H1 (cell line): ENCODE results near the gene PLEKHM3. TPM values are rescaled to one million over a fixed set of nuclear protein-coding genes. Genes with fewer than 3 reads are reported as not detected.

ENCODE experiments used
- CTCF ChIA-PET: fragments of 300-600 bp; sonication (Branson Sonifier 250); formaldehyde crosslinking; loops from one replicate; lab custom pipeline; 2021; ENCODE audit not compliant: partially characterized antibody; lab: Charles Lee
- POLR2A ChIA-PET: fragments of 300-600 bp; sonication (Branson Sonifier 250); formaldehyde crosslinking; loops from one replicate; lab custom pipeline; 2021; ENCODE audit warnings: inconsistent platforms; ENCODE audit not compliant: partially characterized antibody; lab: Charles Lee
- DNase-seq, 2 experiments: peaks; one replicate each; pipeline versions ENCODE4 v3.0.0 to v3.0.0-alpha.2; 2010 to 2022; ENCODE audit warnings: low spot score in 2 of 2, low read depth in 1 of 2, mixed read lengths in 1 of 2
- FAIRE-seq: peaks from 2 replicates; lab custom pipeline; 2011; peaks lifted over from hg19 to GRCh38; lab: Jason Lieb, UNC
- H2AFZ ChIP-seq: 2 replicates; pipeline ENCODE4 v1.8.1; 2012; ENCODE audit warnings: low read length, inconsistent platforms
- H2AK5ac ChIP-seq: 2 replicates; pipeline ENCODE4 v1.6.1; 2013; ENCODE audit warnings: low read depth, low read length
- H2BK120ac ChIP-seq: replicated peaks from 2 replicates; pipeline ENCODE3; 2013; ENCODE audit warnings: low read depth, low read length, inconsistent platforms
- H2BK12ac ChIP-seq: 2 replicates; pipeline ENCODE4 v1.6.1; 2013; ENCODE audit warnings: low read depth, low read length
- H2BK15ac ChIP-seq: 2 replicates; pipeline ENCODE4 v1.6.1; 2013; ENCODE audit warnings: low read length
- H2BK20ac ChIP-seq: 2 replicates; pipeline ENCODE4 v1.6.1; 2013; ENCODE audit warnings: low read length
- H2BK5ac ChIP-seq: 2 replicates; pipeline ENCODE4 v1.6.1; 2013; ENCODE audit warnings: low read depth, low read length
- H3K14ac ChIP-seq: 2 replicates; pipeline ENCODE4 v1.6.1; 2013; ENCODE audit warnings: inconsistent platforms; ENCODE audit not compliant: insufficient read length
- H3K18ac ChIP-seq: 2 replicates; pipeline ENCODE4 v1.6.1; 2013; ENCODE audit warnings: low read length; ENCODE audit errors: extremely low read depth
- H3K23ac ChIP-seq: 2 replicates; pipeline ENCODE4 v1.6.1; 2013; ENCODE audit warnings: inconsistent platforms; ENCODE audit not compliant: insufficient read length
- H3K23me2 ChIP-seq: 2 replicates; pipeline ENCODE4 v1.6.1; 2013; ENCODE audit warnings: low read depth, low read length
- H3K27ac ChIP-seq: 2 replicates; pipeline ENCODE4 v1.6.1; 2011; ENCODE audit warnings: low read depth, low read length, inconsistent platforms
- H3K27me3 ChIP-seq, 4 experiments: replicated peaks in 1 of 4; 1 replicate in 1 of 4; 2 replicates in 3 of 4; pipeline versions ENCODE4 v1.6.1 to v1.8.1; 2011 to 2013; ENCODE audit warnings: low read length in 3 of 4, mild to moderate bottlenecking in 3 of 4, inconsistent platforms in 2 of 4, mixed read lengths in 2 of 4, moderate library complexity in 1 of 4; ENCODE audit not compliant: control insufficient read depth in 3 of 4, insufficient read depth in 3 of 4; ENCODE audit errors: extremely low read depth in 1 of 4
- H3K36me3 ChIP-seq, 4 experiments: 2 replicates each; pipeline versions ENCODE4 v1.6.1 to v1.8.1; 2011 to 2013; ENCODE audit warnings: mild to moderate bottlenecking in 4 of 4, low read length in 3 of 4, moderate library complexity in 2 of 4, control low read depth in 1 of 4, inconsistent platforms in 1 of 4; ENCODE audit not compliant: insufficient read depth in 4 of 4, control insufficient read depth in 2 of 4
- H3K4ac ChIP-seq: replicated peaks from 2 replicates; pipeline ENCODE3; 2013; ENCODE audit warnings: low read length, low read depth, mixed read lengths, inconsistent platforms; ENCODE audit not compliant: insufficient read length
- H3K4me1 ChIP-seq, 4 experiments: replicated peaks in 1 of 4; 1 replicate in 1 of 4; 2 replicates in 3 of 4; pipeline versions ENCODE4 v1.6.1 to v1.8.1; 2011 to 2013; ENCODE audit warnings: low read length in 3 of 4, inconsistent platforms in 2 of 4, mixed read lengths in 1 of 4; ENCODE audit not compliant: insufficient read depth in 4 of 4, control insufficient read depth in 3 of 4
- H3K4me2 ChIP-seq, 2 experiments: 2 replicates each; pipeline versions ENCODE4 v1.6.1 to v1.8.1; 2011 to 2013; ENCODE audit warnings: low read depth in 2 of 2, low read length in 2 of 2, control low read depth in 1 of 2, inconsistent platforms in 1 of 2, mild to moderate bottlenecking in 1 of 2; ENCODE audit not compliant: insufficient read depth in 1 of 2
- H3K4me3 ChIP-seq, 4 experiments: fragments of 200-600, 300-600 bp in 1 of 4; sonication (generic), shearing (Covaris generic), sonication (Bioruptor Twin) in 1 of 4; 2 replicates each; pipeline versions ENCODE4 v1.5.1 to v1.8.1; 2011 to 2016; ENCODE audit warnings: low read length in 4 of 4, low read depth in 3 of 4, control low read depth in 2 of 4, inconsistent platforms in 2 of 4, mild to moderate bottlenecking in 2 of 4, mixed read lengths in 1 of 4, moderate library complexity in 1 of 4; ENCODE audit not compliant: insufficient read depth in 2 of 4; ENCODE audit errors: extremely low read depth in 1 of 4
- H3K56ac ChIP-seq: replicated peaks from 2 replicates; pipeline ENCODE3; 2013; ENCODE audit warnings: low read depth, mild to moderate bottlenecking, mixed read lengths, low read length, inconsistent platforms; ENCODE audit not compliant: insufficient read length
- H3K79me1 ChIP-seq: 2 replicates; pipeline ENCODE4 v1.6.1; 2013; ENCODE audit warnings: low read depth, low read length, control low read depth
- H3K79me2 ChIP-seq, 2 experiments: 2 replicates each; pipeline versions ENCODE4 v1.6.1 to v1.8.1; 2012 to 2013; ENCODE audit warnings: low read length in 2 of 2, mild to moderate bottlenecking in 2 of 2, inconsistent platforms in 1 of 2; ENCODE audit not compliant: insufficient read depth in 2 of 2, control insufficient read depth in 1 of 2
- H3K9ac ChIP-seq, 4 experiments: replicated peaks in 1 of 4; 1 replicate in 1 of 4; 2 replicates in 3 of 4; pipeline versions ENCODE4 v1.6.1 to v1.8.1; 2011 to 2013; ENCODE audit warnings: low read depth in 3 of 4, low read length in 3 of 4, control low read depth in 2 of 4, mild to moderate bottlenecking in 2 of 4, moderate library complexity in 2 of 4, inconsistent platforms in 1 of 4; ENCODE audit errors: extremely low read depth in 1 of 4
- H3K9me3 ChIP-seq, 2 experiments: 2 replicates each; pipeline versions ENCODE4 v1.6.1 to v1.8.1; 2012 to 2013; ENCODE audit warnings: mild to moderate bottlenecking in 2 of 2, moderate library complexity in 2 of 2, control low read depth in 1 of 2, inconsistent platforms in 1 of 2, low read depth in 1 of 2, low read length in 1 of 2, mixed read lengths in 1 of 2; ENCODE audit not compliant: insufficient read depth in 2 of 2
- H4K20me1 ChIP-seq, 2 experiments: replicated peaks in 1 of 2; 2 replicates each; pipeline versions ENCODE3 to v1.8.1; 2011 to 2013; ENCODE audit warnings: inconsistent platforms in 2 of 2, low read length in 2 of 2, mild to moderate bottlenecking in 1 of 2; ENCODE audit not compliant: insufficient read depth in 2 of 2, control insufficient read depth in 1 of 2
- H4K5ac ChIP-seq: 2 replicates; pipeline ENCODE4 v1.6.1; 2013; ENCODE audit warnings: low read length, low read depth, mixed read lengths, inconsistent platforms; ENCODE audit not compliant: insufficient read length
- H4K8ac ChIP-seq: 2 replicates; pipeline ENCODE4 v1.8.0; 2013; ENCODE audit warnings: mild to moderate bottlenecking, moderate library complexity, low read length, inconsistent platforms; ENCODE audit not compliant: insufficient read depth; ENCODE audit errors: extremely low read depth
- H4K91ac ChIP-seq: replicated peaks from 2 replicates; pipeline ENCODE3; 2013; ENCODE audit warnings: low read length, mixed read lengths, inconsistent platforms; ENCODE audit not compliant: insufficient read length
- CBX8 ChIP-seq: fragments of 300-800, 300-1000 bp; sonication (generic); IDR thresholded peaks from 2 replicates; pipeline ENCODE4 v1.7.1; 2016; ENCODE audit warnings: low read depth, low read length, borderline replicate concordance
- MAFK ChIP-seq: IDR thresholded peaks from 2 replicates; pipeline ENCODE4 v1.6.1; 2012; ENCODE audit warnings: low read depth, mild to moderate bottlenecking, improper control_type of control experiment, low read length
- POU5F1 ChIP-seq: IDR thresholded peaks from 2 replicates; pipeline ENCODE4 v1.6.1; 2011; ENCODE audit warnings: low read depth, mild to moderate bottlenecking, low read length, moderate library complexity
- RNF2 ChIP-seq: fragments of 200-900, 300-1000 bp; sonication (generic); IDR thresholded peaks from 2 replicates; pipeline ENCODE4 v1.7.1; 2016; ENCODE audit warnings: borderline replicate concordance, low read depth, mild to moderate bottlenecking, antibody characterized with exemption, low read length; ENCODE audit not compliant: poor library complexity, severe bottlenecking; ENCODE audit errors: missing control alignments
- SIRT6 ChIP-seq: IDR thresholded peaks from one replicate; pipeline ENCODE4 v1.7.1; 2012; ENCODE audit warnings: low read length, inconsistent platforms
- WGBS, 2 experiments: shearing (Covaris generic) in 1 of 2; methylation state at CpG; one replicate each; pipeline versions ENCODE4 v1.1.6 to v1.1.7; 2013 to 2015; ENCODE audit warnings: low lambda C conversion rate in 2 of 2, mixed read lengths in 2 of 2, inconsistent platforms in 1 of 2, low coverage in 1 of 2, missing lambda C conversion rate in 1 of 2; ENCODE audit not compliant: insufficient replicate concordance in 2 of 2, insufficient coverage in 1 of 2, insufficient read length in 1 of 2; ENCODE audit errors: extremely low coverage in 1 of 2, missing lambda C conversion rate in 1 of 2; 5-methylcytosine and 5-hydroxymethylcytosine counted together
- polyA plus RNA-seq, 7 experiments: library from polyadenylated mRNA; depleted of rRNA in 3 of 7; stranded (reverse) in 5 of 7; unstranded in 2 of 7; fragments of >200 nt in 5 of 7; fragments of 200-250 nt in 2 of 7; gene quantifications; 1 replicate in 5 of 7; 2 replicates in 1 of 7; 4 replicates in 1 of 7; pipeline versions ENCODE4 v1.2.1 to v1.2.3, GENCODE V29; 2011 to 2013; ENCODE audit warnings: missing spikeins in 2 of 7, mixed read lengths in 2 of 7
- total RNA-seq: library from RNA; stranded (reverse); fragmentation: NEBNext Ultra II Directional; extraction: Animal tissue kit (Norgen Biotek cat#: 25700); gene quantifications from 2 replicates; pipeline ENCODE4 v1.2.1, GENCODE V29; 2021
- TF ChIP-seq, protein P1 (sequence below): IDR thresholded peaks from 2 replicates; pipeline ENCODE4 v1.6.1; 2011; ENCODE audit warnings: low read length, improper control_type of control experiment
- TF ChIP-seq, protein P2 (sequence below), 3 experiments: IDR thresholded peaks; 1 replicate in 2 of 3; 2 replicates in 1 of 3; pipeline versions ENCODE4 v1.5.1 to v1.6.1; 2011; ENCODE audit warnings: low read length in 3 of 3, mild to moderate bottlenecking in 3 of 3, inconsistent platforms in 2 of 3, low read depth in 1 of 3, moderate library complexity in 1 of 3; ENCODE audit not compliant: insufficient read depth in 1 of 3; ENCODE audit errors: control extremely low read depth in 1 of 3

Gene PLEKHM3
- total and polyA plus RNA-seq, 2 of the 8 experiments (the other 6 are each of a cell fraction or from before 2014, with no cell fraction given), result 2.3 to 5.8 TPM

DNA sequence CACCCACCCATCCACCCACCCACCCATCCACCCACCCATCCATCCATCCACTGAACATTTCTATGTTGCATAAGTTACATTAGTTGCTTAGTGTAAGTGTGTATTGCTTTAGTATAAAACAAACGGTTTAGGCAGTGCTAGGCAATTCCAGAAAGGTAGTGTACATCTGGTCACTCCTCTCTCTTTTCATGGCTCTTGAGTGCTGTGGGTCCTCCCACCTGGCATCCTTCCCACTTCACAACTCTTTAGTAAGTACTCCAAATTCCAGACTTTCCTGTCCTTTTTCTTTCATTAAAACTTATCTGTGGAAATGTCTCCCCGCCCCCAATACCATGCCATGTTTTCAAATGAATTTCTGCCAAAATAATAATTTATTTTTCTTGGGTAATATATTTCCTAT is 122.5 kb downstream of the PLEKHM3 start:
- no peak overlapping the region for H2BK12ac ChIP-seq
- H3K14ac ChIP-seq, result no peak overlapping the region
- no peak overlapping the region for H4K8ac ChIP-seq
- H2BK20ac ChIP-seq, result no peak overlapping the region
- H4K91ac ChIP-seq, result no peak overlapping the region
- no peaks in the 10 kb centered on the region for H3K23me2 ChIP-seq
- no peaks in the 10 kb centered on the region for H4K20me1 ChIP-seq
- H2AK5ac ChIP-seq, result no peak overlapping the region
- H3K79me1 ChIP-seq, result no peaks in the 10 kb centered on the region
- no peak overlapping the region for H3K18ac ChIP-seq
- H3K36me3 ChIP-seq, result no peaks in the 10 kb centered on the region
- H3K56ac ChIP-seq, result no peak overlapping the region
- no peak overlapping the region for H3K27ac ChIP-seq
- CTCF ChIA-PET, result interaction anchor here (1.5 to 2.0 kb wide), 3 partner anchors 14 to 138 kb away, joined by 3 to 5 read pairs (median 5); no protein-coding TSS in a partner anchor
- peaks cover under 1 to 10% (median 4%) of the 10 kb centered on the region in 4 experiments; a peak in 5 of 7 replicates for H3K4me1 ChIP-seq
- H4K5ac ChIP-seq, result no peak overlapping the region
- H2BK5ac ChIP-seq, result no peak overlapping the region
- no peak overlapping the region for H3K23ac ChIP-seq
- WGBS, 2 experiments, result 75% methylated on average over 2 of the region's 2 CpGs; no CpG with 5 or more reads in 1 of the 2 experiments
- H3K27me3 ChIP-seq, result no peaks in the 10 kb centered on the region
- no peak overlapping the region for H3K4me2 ChIP-seq
- FAIRE-seq (no peak), DNase-seq (no peak)
- no peak overlapping the region for H3K4ac ChIP-seq
- TF ChIP-seq POU5F1 (no peak), SIRT6 (no peak), MAFK (no peak), CBX8 (no peak), RNF2 (no peak)
- TF ChIP-seq, protein P1, sequence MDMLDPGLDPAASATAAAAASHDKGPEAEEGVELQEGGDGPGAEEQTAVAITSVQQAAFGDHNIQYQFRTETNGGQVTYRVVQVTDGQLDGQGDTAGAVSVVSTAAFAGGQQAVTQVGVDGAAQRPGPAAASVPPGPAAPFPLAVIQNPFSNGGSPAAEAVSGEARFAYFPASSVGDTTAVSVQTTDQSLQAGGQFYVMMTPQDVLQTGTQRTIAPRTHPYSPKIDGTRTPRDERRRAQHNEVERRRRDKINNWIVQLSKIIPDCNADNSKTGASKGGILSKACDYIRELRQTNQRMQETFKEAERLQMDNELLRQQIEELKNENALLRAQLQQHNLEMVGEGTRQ, result no peak
- TF ChIP-seq, protein P2, sequence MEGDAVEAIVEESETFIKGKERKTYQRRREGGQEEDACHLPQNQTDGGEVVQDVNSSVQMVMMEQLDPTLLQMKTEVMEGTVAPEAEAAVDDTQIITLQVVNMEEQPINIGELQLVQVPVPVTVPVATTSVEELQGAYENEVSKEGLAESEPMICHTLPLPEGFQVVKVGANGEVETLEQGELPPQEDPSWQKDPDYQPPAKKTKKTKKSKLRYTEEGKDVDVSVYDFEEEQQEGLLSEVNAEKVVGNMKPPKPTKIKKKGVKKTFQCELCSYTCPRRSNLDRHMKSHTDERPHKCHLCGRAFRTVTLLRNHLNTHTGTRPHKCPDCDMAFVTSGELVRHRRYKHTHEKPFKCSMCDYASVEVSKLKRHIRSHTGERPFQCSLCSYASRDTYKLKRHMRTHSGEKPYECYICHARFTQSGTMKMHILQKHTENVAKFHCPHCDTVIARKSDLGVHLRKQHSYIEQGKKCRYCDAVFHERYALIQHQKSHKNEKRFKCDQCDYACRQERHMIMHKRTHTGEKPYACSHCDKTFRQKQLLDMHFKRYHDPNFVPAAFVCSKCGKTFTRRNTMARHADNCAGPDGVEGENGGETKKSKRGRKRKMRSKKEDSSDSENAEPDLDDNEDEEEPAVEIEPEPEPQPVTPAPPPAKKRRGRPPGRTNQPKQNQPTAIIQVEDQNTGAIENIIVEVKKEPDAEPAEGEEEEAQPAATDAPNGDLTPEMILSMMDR (IDR thresholded peaks at IDR 0.05; ENCODE audit: control extremely low read depth in 1 of 3, insufficient read depth in 1 of 3, low read depth in 1 of 3, low read length in 3 of 3), result no peak
- no peak overlapping the region for H2BK120ac ChIP-seq
- H2BK15ac ChIP-seq, result no peak overlapping the region
- no peaks in the 10 kb centered on the region for H3K79me2 ChIP-seq
- no peak overlapping the region for H2AFZ ChIP-seq
- POLR2A ChIA-PET, result no interaction called here
- H3K4me3 ChIP-seq, result no peak overlapping the region
- no peaks in the 10 kb centered on the region for H3K9me3 ChIP-seq
- H3K9ac ChIP-seq, result no peak overlapping the region
